Muscle of back (tissue), 11 donors: ENCODE results near the gene SEMA3D. TPM values are rescaled to one million over a fixed set of nuclear protein-coding genes. Genes with fewer than 3 reads are reported as not detected.

ENCODE experiments used
- DNase-seq, 3 donors: peaks; one replicate each; pipeline versions ENCODE4 v3.0.0 to v3.0.0-alpha.2; 2013
- polyA plus RNA-seq, 10 donors: library from polyadenylated mRNA; unstranded; fragments of 120-200 nt; gene quantifications; one replicate each; pipeline ENCODE4 v1.2.1, GENCODE V29; 2013; ENCODE audit not compliant: insufficient read length in 10 of 10

The SEMA3D gene
- polyA plus RNA-seq, 10 donors = 8.5 to 55.5 (median 12.4) TPM

- DNase-seq = peak; percentile 50 to 85 (median 60)
Measured at GRCh38 chr7:85184599-85185423, 2.0 kb downstream of the SEMA3D start.

- DNase-seq = no peak
Measured at GRCh38 chr7:85183296-85183695, 3.6 kb downstream of the SEMA3D start.

DNA sequence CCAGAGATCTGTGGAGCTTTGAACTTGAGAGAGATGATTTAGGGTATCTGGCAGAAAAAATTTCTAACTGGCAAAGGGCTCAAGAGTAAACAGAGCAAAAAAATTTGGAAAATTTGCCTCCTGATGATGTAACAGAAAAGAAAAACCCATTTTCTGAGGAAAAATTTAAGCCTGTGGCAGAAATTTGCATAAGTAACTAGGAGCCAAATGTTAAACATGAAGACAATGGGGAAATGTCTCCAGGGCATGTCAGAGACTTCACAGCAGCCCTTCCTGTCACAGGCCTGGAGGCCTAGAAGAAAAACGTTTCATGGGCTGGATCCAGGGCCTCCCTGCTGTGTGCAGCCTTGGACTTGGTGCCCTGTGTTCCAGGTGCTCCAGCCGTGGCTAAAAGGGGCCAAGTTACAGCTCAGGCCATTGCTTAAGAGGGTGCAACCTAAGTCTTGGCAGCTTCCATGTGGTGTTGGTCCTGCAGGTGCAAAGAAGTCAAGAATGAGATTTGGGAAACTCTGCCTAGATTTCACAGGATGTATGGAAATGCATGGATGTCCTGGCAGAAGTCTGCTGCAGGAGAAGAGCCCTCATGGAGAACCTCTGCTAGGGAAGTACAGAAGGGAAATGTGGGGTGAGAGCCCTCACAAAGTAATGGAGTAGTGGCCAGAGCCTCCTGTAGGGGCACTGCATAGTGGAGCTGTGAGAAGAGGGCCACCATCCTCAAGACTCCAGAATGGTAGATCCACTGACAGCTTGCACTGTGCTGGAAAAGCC lies 8.1 kb downstream of the SEMA3D start:
- DNase-seq = no peak

DNA sequence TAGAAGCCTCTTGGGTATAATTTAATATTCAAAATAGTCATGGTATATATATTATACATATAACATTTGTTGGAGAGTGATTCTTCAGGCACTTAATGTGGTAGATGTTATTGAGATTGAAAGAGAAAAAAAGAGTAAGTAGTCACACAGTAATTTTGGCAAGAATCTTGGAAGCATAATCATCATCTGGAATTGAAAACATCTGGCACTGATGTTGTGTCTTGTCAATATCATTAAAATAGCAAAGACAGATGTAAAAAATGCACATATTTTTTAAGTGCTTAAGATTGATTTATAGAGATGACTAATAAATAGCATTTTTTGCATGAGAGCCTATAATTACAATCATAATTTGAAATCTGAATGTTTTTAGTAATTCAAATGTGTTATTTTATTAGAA lies 9.5 kb downstream of the SEMA3D start:
- peak in 2 of 3 donors; percentile 40 to 44 for DNase-seq

- peak in 1 of 3 donors; percentile 30 for DNase-seq
Measured at GRCh38 chr7:85176197-85176596, 10.7 kb downstream of the SEMA3D start.

DNA sequence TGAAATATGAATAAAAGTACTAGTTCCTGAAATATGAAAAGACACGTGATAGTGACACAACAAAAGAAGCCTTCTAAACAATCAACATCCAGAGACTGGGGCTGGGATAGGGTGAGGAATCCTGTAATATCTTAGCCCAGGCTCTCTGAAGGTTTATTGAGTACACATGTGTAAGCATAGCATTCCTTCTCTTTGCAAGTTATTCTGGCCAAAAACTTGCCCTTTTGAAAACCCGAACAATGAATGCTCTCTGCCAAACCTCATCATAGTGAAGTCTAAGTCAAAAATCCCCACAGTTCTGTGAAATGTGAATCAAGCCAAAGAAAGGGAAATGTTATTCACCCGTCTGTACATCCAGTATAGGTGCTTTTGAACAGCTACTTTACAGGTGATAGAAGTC lies 11.6 kb downstream of the SEMA3D start:
- DNase-seq = no peak

- peak; percentile 59 to 88 (median 77) for DNase-seq
Measured at GRCh38 chr7:85172530-85172941, 14.3 kb downstream of the SEMA3D start.

- no peak for DNase-seq
Measured at GRCh38 chr7:85167636-85168035, 19.2 kb downstream of the SEMA3D start.

DNA sequence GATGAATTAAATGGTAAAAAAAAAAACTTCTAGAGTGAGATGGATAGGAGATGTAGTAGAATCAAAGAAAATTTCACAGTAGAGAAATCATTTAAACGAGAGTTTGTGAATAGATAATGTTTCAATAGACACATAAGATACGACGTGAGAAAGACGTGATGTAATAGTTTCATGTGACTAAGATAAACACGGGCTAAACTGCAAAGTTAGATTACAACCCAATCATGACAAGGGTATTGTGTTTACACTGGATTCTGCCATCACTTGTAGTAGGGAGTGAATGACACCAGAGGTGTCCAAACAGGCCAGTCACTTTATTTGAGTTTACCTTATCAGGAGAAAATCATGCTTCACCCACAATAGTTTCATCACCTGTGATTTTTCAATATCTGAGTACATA lies 21.6 kb downstream of the SEMA3D start:
- DNase-seq = no peak

DNA sequence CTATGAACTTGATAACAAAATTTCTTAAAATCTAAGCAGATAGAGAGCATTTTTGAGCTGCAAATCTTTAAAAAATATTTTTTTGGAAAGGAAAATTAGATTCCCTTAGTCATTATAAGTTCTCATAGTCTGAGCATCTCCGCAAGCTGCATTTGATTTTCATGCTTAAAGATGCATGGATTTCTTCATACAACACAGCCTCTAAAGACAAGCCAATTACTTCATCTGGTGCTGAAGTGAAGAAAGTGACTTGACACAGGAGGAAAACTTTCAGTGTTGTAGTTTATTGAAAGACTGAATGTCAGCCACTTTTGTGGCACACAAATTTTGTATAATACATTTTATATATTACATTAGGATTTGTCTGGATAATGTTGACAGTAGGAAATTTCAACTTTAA lies 22.5 kb downstream of the SEMA3D start:
- peak in 1 of 3 donors; percentile 32 for DNase-seq

- peak; percentile 25 to 72 (median 41) for DNase-seq
Measured at GRCh38 chr7:85162721-85163120, 24.1 kb downstream of the SEMA3D start.

DNA sequence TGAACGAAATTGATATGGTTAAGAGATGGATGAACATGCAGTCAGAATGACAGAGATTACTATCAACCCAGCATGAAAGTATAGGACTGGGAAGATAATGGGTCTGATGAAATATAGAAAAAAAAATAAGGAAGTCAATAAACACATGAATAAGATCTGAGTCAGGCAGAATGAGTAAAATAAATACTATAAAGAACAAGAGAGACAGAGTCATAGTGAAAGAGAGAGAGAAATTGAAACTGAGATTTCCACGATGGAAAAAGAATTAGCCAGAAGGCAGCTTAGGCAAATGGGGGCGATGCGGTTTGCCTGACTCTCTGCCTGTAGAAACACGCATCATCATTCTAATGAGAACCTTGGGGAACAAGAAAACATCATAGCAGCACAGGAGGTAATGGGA lies 26.6 kb downstream of the SEMA3D start:
- no peak for DNase-seq

GRCh38 chr7:85159003-85159402 lies 27.9 kb downstream of the SEMA3D start:
- no peak for DNase-seq

DNA sequence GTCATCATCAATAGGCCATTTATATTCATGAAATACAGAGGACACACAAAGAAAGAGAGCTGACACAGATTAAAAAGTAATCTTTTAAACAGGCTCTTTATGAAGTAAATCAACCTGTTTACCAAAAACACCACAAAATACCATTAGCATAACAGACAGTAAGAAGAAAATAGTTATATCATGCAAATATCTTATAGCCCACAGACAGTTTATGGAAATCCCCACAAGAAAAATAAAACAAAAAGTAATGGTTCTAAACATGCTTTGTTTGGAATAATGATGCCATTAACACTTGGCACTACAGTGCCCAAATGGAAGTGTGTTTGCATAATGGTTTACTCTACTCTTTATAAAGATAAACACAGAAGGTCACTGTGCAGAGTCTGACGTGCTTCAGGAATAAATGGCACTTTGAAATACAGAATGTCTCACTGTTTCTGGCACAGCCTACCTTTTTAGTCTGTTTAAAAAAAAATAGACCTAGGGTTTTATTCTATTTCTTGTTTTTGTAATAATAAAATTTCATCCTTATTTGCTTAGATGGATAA lies 30.1 kb downstream of the SEMA3D start:
- DNase-seq = no peak

- no peak for DNase-seq
Measured at GRCh38 chr7:85154282-85154937, 32.4 kb downstream of the SEMA3D start.

DNA sequence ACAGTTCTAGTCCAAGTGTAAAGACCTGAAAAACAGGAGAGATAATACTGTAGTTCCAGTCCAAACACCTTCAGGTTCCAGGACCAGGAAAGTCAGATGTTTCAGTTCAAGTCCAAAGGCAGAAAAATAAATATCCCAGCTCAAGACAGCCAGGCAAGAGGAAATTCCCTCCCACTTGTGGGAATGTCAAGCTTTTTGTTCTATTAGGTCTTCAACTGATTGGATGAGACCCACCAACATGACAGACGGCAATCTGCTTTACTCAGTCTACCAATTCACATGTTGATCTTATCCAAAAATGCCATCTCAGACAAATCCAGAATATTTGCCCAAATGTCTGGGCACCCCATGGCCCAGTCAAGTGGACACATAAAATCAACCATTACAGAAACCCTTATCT lies 33.1 kb downstream of the SEMA3D start:
- no peak for DNase-seq

DNA sequence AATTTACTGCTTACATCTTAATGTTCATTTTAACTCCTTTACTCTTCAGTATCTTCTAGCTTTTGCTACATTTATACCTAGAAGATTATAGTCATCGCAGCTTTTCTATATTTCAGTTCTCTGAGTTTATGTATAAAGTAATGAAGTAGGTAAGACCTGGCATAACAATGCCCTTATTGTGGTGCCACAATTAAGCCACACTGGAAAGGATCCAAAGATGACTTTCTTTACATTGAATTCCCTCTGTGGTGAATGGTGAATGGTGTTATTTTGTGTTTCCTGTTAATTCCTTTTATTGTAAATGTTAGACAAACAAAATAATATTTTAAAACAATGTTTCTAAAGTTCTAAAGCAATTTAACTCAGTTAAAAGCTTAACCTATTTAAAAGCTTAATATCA lies 36.2 kb downstream of the SEMA3D start:
- no peak for DNase-seq

- DNase-seq = no peak
Measured at GRCh38 chr7:85144771-85145170, 42.1 kb downstream of the SEMA3D start.

- peak; percentile 15 to 81 (median 51) for DNase-seq
Measured at GRCh38 chr7:85135977-85136376, 50.9 kb downstream of the SEMA3D start.

- DNase-seq = no peak
Measured at GRCh38 chr7:85133560-85133959, 53.3 kb downstream of the SEMA3D start.

GRCh38 chr7:85133006-85133405 lies 53.9 kb downstream of the SEMA3D start:
- DNase-seq = no peak

GRCh38 chr7:85130702-85131101 lies 56.2 kb downstream of the SEMA3D start:
- DNase-seq = no peak
